Neural progenitor cell (in vitro differentiated cells): ENCODE measurements around the gene FBLN2. TPM values are rescaled to one million over a fixed set of nuclear protein-coding genes. Genes with fewer than 3 reads are reported as not detected.

Source experiments
- DNase-seq: peaks from one replicate; pipeline ENCODE4 v3.0.0-alpha.2; 2016; ENCODE audit warnings: low spot score
- H2AFZ ChIP-seq: fragments of 200-600 bp; sonication (generic); replicated peaks from 2 replicates; pipeline ENCODE4 v1.6.1; 2016; ENCODE audit warnings: antibody characterized with exemption
- H3F3A ChIP-seq: fragments of 200-600 bp; sonication (generic); 2 replicates; pipeline ENCODE4 v1.6.1; 2016; ENCODE audit warnings: antibody characterized with exemption, low read depth
- H3K27ac ChIP-seq: fragments of 200-600 bp; sonication (generic); 2 replicates; pipeline ENCODE4 v1.5.1; 2016; ENCODE audit warnings: mild to moderate bottlenecking
- H3K27me3 ChIP-seq: fragments of 200-600 bp; sonication (generic); 2 replicates; pipeline ENCODE4 v1.6.1; 2016; ENCODE audit warnings: mild to moderate bottlenecking, moderate library complexity
- H3K36me3 ChIP-seq: fragments of 200-600 bp; sonication (generic); 2 replicates; pipeline ENCODE4 v1.5.1; 2016
- H3K4me1 ChIP-seq: fragments of 200-600 bp; sonication (generic); 2 replicates; pipeline ENCODE4 v1.6.1; 2016; ENCODE audit warnings: mixed run types
- H3K4me2 ChIP-seq: fragments of 200-600 bp; sonication (generic); 2 replicates; pipeline ENCODE4 v1.6.1; 2016
- H3K4me3 ChIP-seq: fragments of 200-600 bp; sonication (generic); 2 replicates; pipeline ENCODE4 v1.5.1; 2016
- H3K79me2 ChIP-seq: fragments of 200-600 bp; sonication (generic); 2 replicates; pipeline ENCODE4 v1.6.1; 2016; ENCODE audit warnings: low read depth
- H3K9ac ChIP-seq: fragments of 200-600 bp; sonication (generic); 2 replicates; pipeline ENCODE4 v1.6.1; 2016
- H3K9me3 ChIP-seq: fragments of 200-600 bp; sonication (generic); 2 replicates; pipeline ENCODE4 v1.5.1; 2016; ENCODE audit warnings: low read depth
- H4K20me1 ChIP-seq: fragments of 200-600 bp; sonication (generic); 2 replicates; pipeline ENCODE4 v1.6.1; 2016; ENCODE audit warnings: low read depth
- H3K27ac Mint-ChIP-seq: 3 replicates; pipeline ENCODE4 v1.8.0; 2021; ENCODE audit warnings: mixed read lengths
- H3K27me3 Mint-ChIP-seq: 2 replicates; pipeline ENCODE4 v1.8.0; 2022; ENCODE audit warnings: low read depth, mild to moderate bottlenecking, inconsistent platforms, moderate library complexity, mixed read lengths; ENCODE audit not compliant: insufficient read depth
- H3K36me3 Mint-ChIP-seq: 3 replicates; pipeline ENCODE4 v1.8.0; 2021; ENCODE audit warnings: mixed read lengths
- H3K4me1 Mint-ChIP-seq: 3 replicates; pipeline ENCODE4 v1.8.0; 2021; ENCODE audit warnings: mixed read lengths
- H3K4me3 Mint-ChIP-seq: 3 replicates; pipeline ENCODE4 v1.8.0; 2021; ENCODE audit warnings: mild to moderate bottlenecking, moderate library complexity, mixed read lengths
- H3K9me3 Mint-ChIP-seq: 3 replicates; pipeline ENCODE4 v1.8.0; 2020; ENCODE audit warnings: mixed read lengths
- EZH2 ChIP-seq: fragments of 200-600 bp; sonication (generic); IDR thresholded peaks from 2 replicates; pipeline ENCODE4 v1.6.1; 2017; ENCODE audit warnings: antibody characterized with exemption, mild to moderate bottlenecking, moderate library complexity
- EZH2phosphoT487 ChIP-seq: fragments of 200-600 bp; sonication (generic); IDR thresholded peaks from 2 replicates; pipeline ENCODE4 v1.6.1; 2017; ENCODE audit warnings: antibody characterized with exemption
- total RNA-seq: library from RNA; depleted of rRNA; stranded (reverse); fragments of >200 nt; gene quantifications from 2 replicates; pipeline ENCODE4 v1.2.3, GENCODE V29; 2015; ENCODE audit warnings: low replicate concordance
- TF ChIP-seq, protein P1 (sequence below): fragments of 200-600 bp; sonication (generic); IDR thresholded peaks from 2 replicates; pipeline ENCODE4 v1.5.1; 2017; ENCODE audit warnings: antibody characterized with exemption, mild to moderate bottlenecking

The FBLN2 gene
- total RNA-seq, 1 donor from 2014 or later, result 15.9 TPM

- no peaks in the 10 kb centered on the region for H3K79me2 ChIP-seq
- H3K4me3 Mint-ChIP-seq, result no peak overlapping the region
- peaks cover 7% of the 10 kb centered on the region for H3F3A ChIP-seq
- TF ChIP-seq EZH2 (no peak), EZH2phosphoT487 (no peak)
- TF ChIP-seq, protein P1, sequence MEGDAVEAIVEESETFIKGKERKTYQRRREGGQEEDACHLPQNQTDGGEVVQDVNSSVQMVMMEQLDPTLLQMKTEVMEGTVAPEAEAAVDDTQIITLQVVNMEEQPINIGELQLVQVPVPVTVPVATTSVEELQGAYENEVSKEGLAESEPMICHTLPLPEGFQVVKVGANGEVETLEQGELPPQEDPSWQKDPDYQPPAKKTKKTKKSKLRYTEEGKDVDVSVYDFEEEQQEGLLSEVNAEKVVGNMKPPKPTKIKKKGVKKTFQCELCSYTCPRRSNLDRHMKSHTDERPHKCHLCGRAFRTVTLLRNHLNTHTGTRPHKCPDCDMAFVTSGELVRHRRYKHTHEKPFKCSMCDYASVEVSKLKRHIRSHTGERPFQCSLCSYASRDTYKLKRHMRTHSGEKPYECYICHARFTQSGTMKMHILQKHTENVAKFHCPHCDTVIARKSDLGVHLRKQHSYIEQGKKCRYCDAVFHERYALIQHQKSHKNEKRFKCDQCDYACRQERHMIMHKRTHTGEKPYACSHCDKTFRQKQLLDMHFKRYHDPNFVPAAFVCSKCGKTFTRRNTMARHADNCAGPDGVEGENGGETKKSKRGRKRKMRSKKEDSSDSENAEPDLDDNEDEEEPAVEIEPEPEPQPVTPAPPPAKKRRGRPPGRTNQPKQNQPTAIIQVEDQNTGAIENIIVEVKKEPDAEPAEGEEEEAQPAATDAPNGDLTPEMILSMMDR, result no peak
- peaks cover 42% of the 10 kb centered on the region for H3K4me1 Mint-ChIP-seq
- H3K4me2 ChIP-seq, result no peak overlapping the region
- H3K9me3 Mint-ChIP-seq, result peaks cover 2% of the 10 kb centered on the region
- H3K4me1 ChIP-seq, result no peaks in the 10 kb centered on the region
- H3K4me3 ChIP-seq, result no peak overlapping the region
- no peak overlapping the region for H3K27ac ChIP-seq
- H2AFZ ChIP-seq, result no peak overlapping the region
- no peaks in the 10 kb centered on the region for H3K36me3 ChIP-seq
- DNase-seq, result no peak
- H3K36me3 Mint-ChIP-seq, result no peaks in the 10 kb centered on the region
- no peaks in the 10 kb centered on the region for H3K9me3 ChIP-seq
- no peaks in the 10 kb centered on the region for H4K20me1 ChIP-seq
- H3K27ac Mint-ChIP-seq, result no peak overlapping the region
- H3K9ac ChIP-seq, result no peak overlapping the region
- peaks cover 21% of the 10 kb centered on the region for H3K27me3 ChIP-seq
- H3K27me3 Mint-ChIP-seq, result peaks cover 12% of the 10 kb centered on the region
These were observed 4.6 kb upstream of the FBLN2 start for GRCh38 chr3:13544293-13544831.

GRCh38 chr3:13544951-13545651 is 3.8 kb upstream of the FBLN2 start:
- TF ChIP-seq EZH2phosphoT487 (no peak), EZH2 (no peak)
- TF ChIP-seq, protein P1, result no peak
- DNase-seq, result no peak
- no peaks in the 10 kb centered on the region for H3K9me3 ChIP-seq

GRCh38 chr3:13545952-13546454 is 2.9 kb upstream of the FBLN2 start:
- no peaks in the 10 kb centered on the region for H3K36me3 Mint-ChIP-seq
- peaks cover 16% of the 10 kb centered on the region for H3F3A ChIP-seq
- H3K4me3 Mint-ChIP-seq, result no peak overlapping the region
- no peak overlapping the region for H2AFZ ChIP-seq
- TF ChIP-seq EZH2phosphoT487 (no peak), EZH2 (no peak)
- TF ChIP-seq, protein P1, result no peak
- H3K9me3 Mint-ChIP-seq, result peaks cover 2% of the 10 kb centered on the region
- no peaks in the 10 kb centered on the region for H3K79me2 ChIP-seq
- no peaks in the 10 kb centered on the region for H3K4me1 ChIP-seq
- no peak overlapping the region for H3K4me2 ChIP-seq
- DNase-seq, result no peak
- H3K9me3 ChIP-seq, result no peaks in the 10 kb centered on the region
- H3K4me1 Mint-ChIP-seq, result peaks cover 41% of the 10 kb centered on the region
- no peaks in the 10 kb centered on the region for H3K36me3 ChIP-seq
- no peak overlapping the region for H3K27ac Mint-ChIP-seq
- H3K27me3 Mint-ChIP-seq, result peaks cover 17% of the 10 kb centered on the region
- H4K20me1 ChIP-seq, result no peaks in the 10 kb centered on the region
- H3K9ac ChIP-seq, result no peak overlapping the region
- H3K4me3 ChIP-seq, result no peak overlapping the region
- peaks cover 35% of the 10 kb centered on the region for H3K27me3 ChIP-seq
- no peak overlapping the region for H3K27ac ChIP-seq

More at GRCh38 chr3:13544951-13545651, 3.8 kb upstream of the FBLN2 start:
- H3K4me2 ChIP-seq, result no peak overlapping the region
- Mint-ChIP-seq H3K27me3 (peaks cover 17% of the 10 kb centered on the region), H3K9me3 (peaks cover 2% of the 10 kb centered on the region), H3K36me3 (no peaks in the 10 kb centered on the region), H3K27ac (peak overlapping the region; percentile 21), H3K4me1 (peaks cover 41% of the 10 kb centered on the region), H3K4me3 (no peak overlapping the region)
- H3K27me3 ChIP-seq, result peaks cover 28% of the 10 kb centered on the region
- H2AFZ ChIP-seq, result no peak overlapping the region
- peaks cover 12% of the 10 kb centered on the region for H3F3A ChIP-seq
- H4K20me1 ChIP-seq, result no peaks in the 10 kb centered on the region
- H3K36me3 ChIP-seq, result no peaks in the 10 kb centered on the region
- no peak overlapping the region for H3K9ac ChIP-seq
- no peaks in the 10 kb centered on the region for H3K79me2 ChIP-seq
- H3K27ac ChIP-seq, result no peak overlapping the region
- no peaks in the 10 kb centered on the region for H3K4me1 ChIP-seq
- H3K4me3 ChIP-seq, result no peak overlapping the region
